UCSD-AML1 (cell line): ENCODE measurements around the gene STARD6.
"Not testable (repeated sequence)": the region's sequence is repeated elsewhere in the genome, so short reads cannot be mapped to it uniquely, and the experiment has no call there.

ENCODE experiments used
- DNase-seq: peaks from one replicate; lab custom pipeline; 2025; ENCODE audit not compliant: unreplicated experiment; lab: John Stamatoyannopoulos, UW

The STARD6 gene

DNA sequence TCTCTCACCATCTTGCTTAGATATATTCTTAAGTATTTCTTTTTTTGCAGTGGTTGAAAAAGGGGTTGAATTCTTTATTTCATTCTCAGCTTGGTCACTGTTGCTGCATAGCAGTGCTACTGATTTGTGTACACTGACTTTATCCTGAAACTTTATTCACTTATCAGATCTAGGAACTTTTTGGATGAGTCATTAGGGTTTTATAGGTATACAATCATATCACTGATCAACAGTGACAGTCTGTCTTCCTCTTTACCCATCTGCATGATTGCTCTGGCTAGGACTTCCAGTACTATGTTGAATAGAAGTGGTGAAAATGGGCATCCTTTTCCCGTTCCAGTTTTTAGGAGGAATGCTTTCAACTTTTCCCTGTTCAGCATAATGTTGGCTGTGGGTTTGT lies 6.5 kb downstream of the STARD6 start:
- no peak for DNase-seq

- DNase-seq: no peak
These were observed 19.4 kb downstream of the STARD6 start for GRCh38 chr18:54338230-54338629.

DNA sequence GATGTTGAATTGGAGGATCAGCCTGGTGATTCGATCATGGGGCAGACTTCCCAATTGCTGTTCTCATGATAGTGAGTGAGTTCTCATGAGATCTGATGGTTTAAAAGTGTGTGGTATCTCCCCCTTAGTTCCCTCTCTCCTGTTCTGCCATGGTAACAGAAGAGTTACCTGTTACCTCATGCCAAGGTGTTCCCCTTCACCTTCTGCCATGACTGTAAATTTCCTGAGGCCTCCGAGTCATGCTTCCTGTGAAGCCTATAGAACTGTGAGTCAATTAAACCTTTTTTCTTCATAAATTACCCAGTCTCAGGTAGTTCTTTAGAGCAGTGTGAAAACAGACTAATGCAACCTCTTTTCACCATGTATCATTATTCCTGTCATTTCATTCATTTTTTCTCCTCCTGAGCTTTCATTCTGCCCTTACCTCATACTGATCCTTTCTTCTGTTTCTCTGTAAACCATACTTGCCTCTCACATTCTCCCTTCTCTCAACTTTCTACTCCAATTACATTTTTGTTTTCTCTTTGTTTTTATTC lies 22.0 kb downstream of the STARD6 start:
- DNase-seq: no peak

DNA sequence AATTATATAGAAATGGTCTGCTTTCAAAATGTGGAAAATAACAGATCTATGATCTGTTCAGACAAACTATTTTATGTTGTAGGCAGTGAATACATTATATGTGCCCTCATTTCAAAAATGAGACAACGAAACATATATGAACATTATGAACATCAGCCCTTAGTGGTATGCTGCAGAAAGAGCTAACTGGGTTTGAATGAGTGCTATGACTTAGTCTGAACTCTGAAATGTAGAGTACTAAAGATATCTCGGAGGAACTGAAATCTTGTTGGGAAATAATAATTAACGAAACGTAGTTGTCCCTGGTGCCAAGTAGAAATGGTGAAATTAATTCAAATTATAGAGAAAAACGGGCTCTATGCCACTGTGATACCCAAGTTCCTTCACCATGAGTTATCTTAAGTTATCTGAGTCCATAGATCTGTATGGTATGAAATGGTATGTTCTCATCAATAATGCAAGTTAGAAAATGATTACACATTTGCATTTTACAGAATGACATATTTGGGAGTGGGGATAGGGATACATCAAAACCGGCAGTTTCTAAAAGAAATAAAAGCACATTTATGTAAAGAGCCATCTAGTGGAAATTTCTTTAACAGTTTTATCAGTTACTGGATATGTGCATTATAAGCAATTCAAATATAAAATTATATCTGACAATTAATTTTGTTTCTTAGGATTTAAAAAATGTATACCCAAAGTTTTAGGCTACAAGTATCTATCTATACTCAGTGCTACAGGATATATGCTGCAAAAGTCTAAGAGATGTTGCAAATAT lies 26.7 kb downstream of the STARD6 start:
- no peak for DNase-seq

- DNase-seq: no peak
These were observed 27.9 kb downstream of the STARD6 start for GRCh38 chr18:54329787-54330186.

- DNase-seq: no peak
These were observed 29.8 kb downstream of the STARD6 start for GRCh38 chr18:54327818-54328217.

DNA sequence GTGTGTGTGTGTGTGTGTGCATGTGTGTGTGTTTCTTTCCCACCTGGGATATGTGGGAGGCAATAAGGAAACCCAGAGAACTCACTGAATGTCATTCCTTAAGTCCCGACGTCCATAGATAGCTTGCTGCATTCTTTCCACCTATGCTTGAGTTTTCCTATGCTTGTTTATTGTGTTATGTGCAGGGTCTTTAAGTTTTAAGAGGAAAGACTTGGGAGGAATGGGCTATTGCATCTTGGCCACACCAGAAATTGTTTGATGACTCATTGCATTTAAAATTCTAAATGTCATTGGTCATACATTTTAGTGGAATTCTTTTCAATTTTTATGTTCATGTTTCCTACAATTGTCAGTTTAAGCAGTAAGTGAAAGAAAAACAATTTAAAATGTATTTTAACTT lies 33.7 kb downstream of the STARD6 start:
- no peak for DNase-seq

DNA sequence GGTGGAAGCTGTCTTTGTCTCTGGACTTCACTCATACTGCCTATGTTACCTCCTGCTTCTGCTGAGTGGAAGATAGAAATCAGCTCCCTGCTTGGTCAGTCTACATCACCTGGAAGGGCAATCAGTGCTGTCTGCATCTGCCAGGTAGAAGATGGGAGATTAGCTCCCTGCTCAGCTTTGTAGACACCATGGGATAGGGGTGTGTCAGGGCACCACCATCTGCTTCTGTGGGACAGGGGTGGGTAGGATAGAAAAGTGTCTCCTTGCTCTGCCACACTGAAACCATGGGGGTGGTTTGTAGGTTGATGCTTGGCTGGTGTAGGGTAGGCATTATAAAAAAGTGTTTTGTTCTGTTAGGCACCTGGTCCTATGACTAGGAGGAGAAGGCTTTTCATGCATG lies 34.1 kb downstream of the STARD6 start:
- no peak for DNase-seq

DNA sequence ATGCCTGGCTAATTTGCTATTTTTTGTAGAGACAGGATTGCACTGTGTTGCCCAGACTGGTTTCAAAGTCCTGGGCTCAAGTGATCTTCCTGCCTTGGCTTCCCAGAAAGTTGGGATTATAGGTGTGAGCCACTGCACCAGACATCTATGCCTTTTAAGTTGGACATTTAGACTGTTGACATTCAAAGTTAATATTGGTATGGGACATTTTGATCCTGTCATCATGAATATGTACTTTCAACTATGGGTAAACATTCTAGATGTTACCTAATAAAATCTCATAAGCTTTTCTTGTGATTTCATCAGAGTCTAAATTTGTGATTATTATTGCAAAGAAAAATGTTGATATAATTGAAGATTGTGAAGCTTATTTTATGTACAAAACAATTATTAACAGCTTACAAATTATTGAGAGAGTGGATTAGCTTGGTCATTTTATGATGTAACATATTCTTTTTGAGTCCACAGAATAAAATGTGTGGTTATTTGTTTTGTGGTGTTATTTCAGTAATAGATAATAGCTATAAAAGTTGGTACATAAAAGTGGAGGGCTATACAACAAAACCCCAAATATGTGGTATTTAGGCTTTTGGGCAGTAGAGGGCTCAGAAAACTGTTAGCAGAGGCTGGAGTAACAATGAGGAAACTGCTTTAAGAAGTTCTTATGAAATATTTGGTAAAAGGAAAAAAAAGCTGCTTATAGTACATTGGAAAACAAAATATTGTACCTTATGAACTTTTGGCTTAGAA lies 41.4 kb downstream of the STARD6 start:
- DNase-seq: no peak

- not testable (repeated sequence) for DNase-seq
These were observed 48.1 kb downstream of the STARD6 start for GRCh38 chr18:54309564-54309963.

DNA sequence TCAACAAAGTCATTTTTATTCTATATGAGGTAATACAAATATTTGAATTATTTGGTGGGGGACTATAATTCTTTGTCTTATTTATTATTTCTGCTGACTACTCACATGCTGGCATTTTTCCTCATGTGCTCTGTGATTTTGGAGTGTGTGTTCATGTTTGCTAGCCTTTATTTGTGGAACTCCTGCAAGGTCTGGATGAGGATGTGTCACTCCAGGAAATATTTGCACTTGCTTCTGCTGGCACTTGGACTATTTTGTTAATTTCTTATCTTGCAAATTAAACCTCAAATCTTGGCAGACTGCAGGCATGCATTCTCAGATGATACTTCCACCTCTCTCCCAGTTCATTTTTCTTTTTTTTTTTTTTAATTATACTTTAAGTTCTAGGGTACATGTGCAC lies 54.2 kb downstream of the STARD6 start:
- no peak for DNase-seq

DNA sequence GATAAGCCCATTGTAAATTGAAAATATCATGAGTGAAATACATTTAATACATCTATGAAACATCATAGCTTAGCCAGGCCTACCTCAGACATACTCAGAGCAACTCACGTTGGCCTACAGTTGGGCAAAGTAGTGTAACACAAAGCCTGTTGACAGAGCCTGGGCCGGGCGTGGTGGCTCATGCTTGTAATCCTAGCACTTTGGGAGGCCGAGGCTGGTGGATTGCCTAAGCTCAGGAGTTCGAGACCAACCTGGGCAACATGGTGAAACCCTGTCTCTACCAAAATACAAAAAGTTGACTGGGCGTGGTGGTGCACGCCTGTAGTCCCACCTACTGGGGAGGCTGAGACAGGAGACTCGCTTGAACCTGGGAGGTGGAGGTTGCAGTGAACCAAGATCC lies 58.7 kb downstream of the STARD6 start:
- not testable (repeated sequence) for DNase-seq

- no peak for DNase-seq
These were observed 61.6 kb downstream of the STARD6 start for GRCh38 chr18:54296062-54296461.

GRCh38 chr18:54294274-54294673 lies 63.4 kb downstream of the STARD6 start:
- no peak for DNase-seq

GRCh38 chr18:54284981-54285785 lies 72.5 kb downstream of the STARD6 start:
- DNase-seq: no peak

DNA sequence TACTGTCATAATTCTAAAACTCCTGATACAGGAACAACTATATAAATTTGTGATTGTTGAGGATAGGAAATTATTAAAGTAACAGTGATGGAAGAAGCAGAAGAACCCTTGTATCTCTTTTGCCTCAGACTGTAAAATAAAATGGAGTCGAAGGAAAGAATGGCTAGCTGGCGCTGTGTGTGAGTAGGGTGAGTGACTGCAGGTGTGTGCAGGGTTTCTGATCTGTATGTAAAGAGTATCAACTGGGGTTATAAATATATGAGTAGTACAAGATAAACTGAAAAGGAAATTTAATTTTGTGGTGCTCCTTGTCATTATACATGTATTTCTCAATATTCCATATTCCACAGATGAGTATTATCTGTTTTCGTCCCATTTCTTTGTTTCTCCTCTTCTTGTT lies 73.1 kb downstream of the STARD6 start:
- DNase-seq: no peak

DNA sequence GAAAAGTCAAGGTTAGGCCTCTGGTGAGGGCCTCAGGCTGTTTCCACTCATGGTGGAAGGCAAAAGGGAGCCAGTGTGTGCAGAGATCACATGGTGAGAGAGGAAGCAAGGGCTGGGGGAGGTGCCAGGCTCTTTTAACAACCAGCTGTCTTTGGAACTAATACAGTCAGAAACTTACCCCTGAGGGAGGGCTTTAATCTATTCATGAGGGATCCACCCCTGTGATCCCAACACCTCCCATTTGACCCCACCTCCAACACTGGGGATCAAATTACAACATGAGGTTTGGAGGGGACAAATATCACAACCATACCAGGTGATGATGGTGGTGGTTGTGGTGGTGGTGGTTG lies 77.5 kb downstream of the STARD6 start:
- DNase-seq: no peak

- no peak for DNase-seq
These were observed 78.0 kb downstream of the STARD6 start for GRCh38 chr18:54279477-54280219.

DNA sequence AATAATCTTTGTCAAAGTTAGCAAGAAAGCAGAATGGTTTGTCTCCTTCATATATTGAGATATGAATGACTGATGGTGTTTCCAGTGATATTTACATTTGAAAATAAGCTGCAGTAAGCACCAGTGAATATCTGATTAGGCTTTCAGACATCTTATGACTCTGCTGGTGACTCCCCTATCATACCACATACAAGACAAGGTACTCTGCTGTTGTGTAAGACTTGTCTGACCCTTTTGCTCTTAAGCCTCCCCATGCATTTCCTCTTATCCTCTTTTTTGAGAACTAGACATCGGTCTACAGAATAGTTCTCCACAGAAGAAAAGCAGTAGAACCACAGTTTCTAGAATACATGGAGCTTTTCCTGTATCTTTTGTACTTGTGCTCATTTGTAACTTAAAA lies 79.0 kb downstream of the STARD6 start:
- DNase-seq: no peak

DNA sequence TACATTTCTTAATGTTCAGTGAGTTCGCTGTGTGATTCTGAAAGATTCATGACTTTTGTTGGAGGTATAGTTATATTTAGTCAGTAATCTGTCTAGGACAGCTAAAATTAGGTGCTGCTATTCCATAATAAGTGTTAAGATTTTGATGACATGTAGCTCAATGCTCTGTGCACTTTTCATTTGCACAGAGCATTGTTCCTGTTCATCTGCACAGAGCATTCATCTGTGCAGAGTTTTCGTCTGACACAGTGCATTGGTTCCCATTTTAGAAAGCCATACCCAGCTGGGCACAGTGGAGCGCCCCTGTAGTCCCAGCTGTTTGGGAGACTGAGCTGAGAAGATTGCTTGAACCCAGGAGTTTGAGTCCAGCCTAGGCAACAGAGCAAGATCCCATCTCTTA lies 79.8 kb downstream of the STARD6 start:
- no peak for DNase-seq
